Spleen (tissue), 11 donors: ENCODE results near the gene ROR1. TPM values are rescaled to one million over a fixed set of nuclear protein-coding genes. Genes with fewer than 3 reads are reported as not detected.

Source experiments
- DNase-seq: peaks from one replicate; pipeline ENCODE4 v3.0.0-alpha.2; 2020
- H3K27ac ChIP-seq, 8 donors: fragments of 200-600 bp; sonication (generic) in 7 of 8; 1 replicate in 4 of 8; 2 replicates in 4 of 8; pipeline versions ENCODE4 v1.5.0 to v1.8.0; 2016 to 2021; ENCODE audit warnings: inconsistent platforms in 4 of 8, mild to moderate bottlenecking in 4 of 8, moderate library complexity in 1 of 8
- H3K27me3 ChIP-seq, 7 donors: fragments of 200-600 bp; sonication (generic) in 6 of 7; replicated peaks in 1 of 7; 1 replicate in 4 of 7; 2 replicates in 3 of 7; pipeline versions ENCODE4 v1.5.0 to v1.8.0; 2016 to 2021; ENCODE audit warnings: inconsistent platforms in 3 of 7, mild to moderate bottlenecking in 1 of 7
- H3K36me3 ChIP-seq, 6 donors: fragments of 200-600 bp; sonication (generic) in 5 of 6; 1 replicate in 4 of 6; 2 replicates in 2 of 6; pipeline versions ENCODE4 v1.5.0 to v1.8.0; 2016 to 2021; ENCODE audit warnings: inconsistent platforms in 2 of 6
- H3K4me1 ChIP-seq, 6 donors: fragments of 200-600 bp; sonication (generic) in 5 of 6; 1 replicate in 3 of 6; 2 replicates in 3 of 6; pipeline versions ENCODE4 v1.5.0 to v1.8.0; 2016 to 2021; ENCODE audit warnings: inconsistent platforms in 3 of 6
- H3K4me3 ChIP-seq, 8 donors: fragments of 200-600 bp; sonication (generic) in 7 of 8; 1 replicate in 4 of 8; 2 replicates in 4 of 8; pipeline versions ENCODE4 v1.5.0 to v1.8.0; 2016 to 2021; ENCODE audit warnings: inconsistent platforms in 4 of 8, mild to moderate bottlenecking in 4 of 8, moderate library complexity in 2 of 8
- H3K9me3 ChIP-seq, 8 donors: fragments of 200-600 bp; sonication (generic) in 7 of 8; 1 replicate in 4 of 8; 2 replicates in 4 of 8; pipeline versions ENCODE4 v1.5.0 to v1.8.0; 2016 to 2021; ENCODE audit warnings: inconsistent platforms in 4 of 8
- CTCF ChIP-seq, 11 experiments: fragments of 200-600 bp in 7 of 11; fragments of 450-650 bp in 4 of 11; sonication (generic) in 4 of 11; IDR thresholded peaks in 8 of 11; conservative IDR thresholded peaks in 3 of 11; 1 replicate in 7 of 11; 2 replicates in 4 of 11; pipeline versions ENCODE4 v1.4.0 to v1.8.0; 2016 to 2021; ENCODE audit warnings: antibody characterized with exemption in 11 of 11, inconsistent platforms in 4 of 11, mild to moderate bottlenecking in 1 of 11
- POLR2A ChIP-seq, 3 donors: fragments of 450-650 bp; IDR thresholded peaks; one replicate each; pipeline ENCODE4 v1.5.1; 2017; ENCODE audit warnings: antibody characterized with exemption in 3 of 3, mild to moderate bottlenecking in 1 of 3
- POLR2AphosphoS5 ChIP-seq, 3 donors: sonication (generic); formaldehyde crosslinking; IDR thresholded peaks; one replicate each; pipeline ENCODE4 v1.5.1; 2017; ENCODE audit warnings: antibody characterized with exemption in 3 of 3
- WGBS, 5 donors: extraction: QIAGEN DNeasy Blood & Tissue Kit in 3 of 5; methylation state at CpG; one replicate each; pipeline versions ENCODE4 v1.1.5 to v1.1.7; 2013 to 2018; 5-methylcytosine and 5-hydroxymethylcytosine counted together
- intact Hi-C: fragments of 100-400 bp; cut with DNase I; formaldehyde crosslinking; loops from one replicate; pipeline ENCODE4 v1.15.0; 2023; ENCODE audit warnings: low total_unique reads
- polyA plus RNA-seq, 3 donors: library from polyadenylated mRNA; stranded (reverse); fragments of 200-250 nt; gene quantifications; one replicate each; pipeline ENCODE4 v1.2.1, GENCODE V29; 2013
- total RNA-seq, 7 donors: library from RNA; depleted of rRNA in 3 of 7; stranded (reverse); fragments of >200 nt in 3 of 7; fragmentation: NEBNext Ultra II Directional in 4 of 7; extraction: Animal tissue kit (Norgen Biotek cat#: 25700) in 4 of 7; gene quantifications; one replicate each; pipeline versions ENCODE4 v1.1.0 to v1.2.1, GENCODE V29; 2016 to 2021
- donor health status: healthy with polysubstance abuse.
- donor health status: DM: no; HTN: no; CAD: no; lungs with moderate emphysema.
- donor health status: DM: no; HTN: no; CAD: no.
- donor health status: Bipolar disorder and iron deficiency.
- donor health status: healthy.
- donor health status: DM: no; HTN: no; CAD: no.
- donor health status: DM: yes; HTN: yes; CAD: no.

The ROR1 gene
- total and polyA plus RNA-seq, 10 donors, result 0.43 to 12.3 (median 6.4) TPM

- WGBS, 5 donors, result 86 to 100% (median 97%) methylated on average over 1 of the region's 1 CpG
- H3K4me3 ChIP-seq, result no peak overlapping the region
- TF ChIP-seq POLR2A (IDR thresholded peaks at IDR 0.05) (no peak), POLR2AphosphoS5 (IDR thresholded peaks at IDR 0.05) (no peak), CTCF (IDR thresholded peaks at IDR 0.05 in 8 of 11, conservative IDR thresholded peaks at IDR 0.05 in 3 of 11) (no peak)
- intact Hi-C loops, result loop anchor here (10.0 kb wide), 2 partner anchors 140 to 220 kb away; partner anchors contain the start of gene ROR1
- peaks cover 0 to 6% (median 0%) of the 10 kb centered on the region in 6 donors for H3K4me1 ChIP-seq
- DNase-seq, result no peak
- no peaks in the 10 kb centered on the region for H3K27me3 ChIP-seq
- no peak overlapping the region for H3K27ac ChIP-seq
- H3K9me3 ChIP-seq, result no peaks in the 10 kb centered on the region
- no peaks in the 10 kb centered on the region for H3K36me3 ChIP-seq
These were observed 140.9 kb downstream of the ROR1 start for GRCh38 chr1:63914706-63915105.

GRCh38 chr1:63915121-63915520 lies 141.3 kb downstream of the ROR1 start:
- intact Hi-C loops, result loop anchor here (10.0 kb wide), 2 partner anchors 140 to 220 kb away; partner anchors contain the start of gene ROR1
- Histone ChIP-seq H3K36me3 (no peaks in the 10 kb centered on the region), H3K27ac (no peak overlapping the region), H3K4me1 (peaks cover 0 to 10% (median 0%) of the 10 kb centered on the region in 6 donors), H3K4me3 (no peak overlapping the region), H3K27me3 (no peaks in the 10 kb centered on the region), H3K9me3 (no peaks in the 10 kb centered on the region)
- DNase-seq, result no peak
- 45 to 83% (median 54%) methylated on average over 1 of the region's 1 CpG for WGBS, 5 donors
- TF ChIP-seq POLR2AphosphoS5 (IDR thresholded peaks at IDR 0.05) (no peak), POLR2A (IDR thresholded peaks at IDR 0.05) (no peak), CTCF (IDR thresholded peaks at IDR 0.05 in 8 of 11, conservative IDR thresholded peaks at IDR 0.05 in 3 of 11) (peak; percentile 6 to 55 (median 44))

GRCh38 chr1:63916485-63917360 lies 142.9 kb downstream of the ROR1 start:
- 78 to 95% (median 86%) methylated on average over 2 of the region's 2 CpGs for WGBS, 5 donors
- peaks cover 0 to 15% (median 0%) of the 10 kb centered on the region in 6 donors for H3K4me1 ChIP-seq
- intact Hi-C loops, result loop anchor here (10.0 kb wide), 2 partner anchors 142 to 222 kb away; partner anchors contain the start of gene ROR1

More at GRCh38 chr1:63916485-63917360, 142.9 kb downstream of the ROR1 start:
- DNase-seq, result no peak
- no peak overlapping the region for H3K27ac ChIP-seq
- H3K27me3 ChIP-seq, result no peaks in the 10 kb centered on the region
- no peak for TF ChIP-seq POLR2A (IDR thresholded peaks at IDR 0.05)
- no peak for TF ChIP-seq POLR2AphosphoS5 (IDR thresholded peaks at IDR 0.05)
- no peak for TF ChIP-seq CTCF (IDR thresholded peaks at IDR 0.05 in 8 of 11, conservative IDR thresholded peaks at IDR 0.05 in 3 of 11)
- H3K9me3 ChIP-seq, result no peaks in the 10 kb centered on the region
- no peak overlapping the region for H3K4me3 ChIP-seq
- no peaks in the 10 kb centered on the region for H3K36me3 ChIP-seq
